Body of pancreas (tissue), 4 donors: Measurements from ENCODE around the gene BNIP1.

Source experiments
- POLR2A ChIP-seq, 3 donors: fragments of 450-650 bp; IDR thresholded peaks; one replicate each; pipeline ENCODE4 v1.6.1; 2016; ENCODE audit warnings: antibody characterized with exemption in 3 of 3, mild to moderate bottlenecking in 2 of 3
- TF ChIP-seq, protein P1 (sequence below), 7 experiments: fragments of 450-650 bp in 4 of 7; fragments of 200-600 bp in 3 of 7; sonication (generic) in 3 of 7; IDR thresholded peaks; one replicate each; pipeline ENCODE4 v1.5.1; 2016 to 2019; ENCODE audit warnings: antibody characterized with exemption in 7 of 7

DNA sequence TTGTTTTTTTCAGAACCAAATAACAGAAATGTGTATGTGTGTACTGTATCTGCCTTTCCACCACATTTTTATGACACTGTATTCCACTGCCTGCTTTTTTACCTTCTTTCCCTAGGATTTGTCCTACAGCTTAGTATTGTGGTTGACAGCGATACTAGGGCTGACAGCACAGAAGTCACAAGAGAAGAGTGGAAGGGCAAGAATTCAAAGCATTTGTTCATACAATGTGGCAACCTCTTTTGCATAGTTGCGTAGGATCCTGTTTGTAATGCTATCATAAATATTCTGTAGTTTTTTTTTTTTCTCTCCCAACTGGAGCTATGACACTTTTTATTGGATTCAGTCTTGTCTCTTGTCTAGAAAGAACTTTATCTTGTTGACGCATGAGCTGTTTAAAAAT, 5.6 kb upstream of the BNIP1 start:
- TF ChIP-seq, protein P1, sequence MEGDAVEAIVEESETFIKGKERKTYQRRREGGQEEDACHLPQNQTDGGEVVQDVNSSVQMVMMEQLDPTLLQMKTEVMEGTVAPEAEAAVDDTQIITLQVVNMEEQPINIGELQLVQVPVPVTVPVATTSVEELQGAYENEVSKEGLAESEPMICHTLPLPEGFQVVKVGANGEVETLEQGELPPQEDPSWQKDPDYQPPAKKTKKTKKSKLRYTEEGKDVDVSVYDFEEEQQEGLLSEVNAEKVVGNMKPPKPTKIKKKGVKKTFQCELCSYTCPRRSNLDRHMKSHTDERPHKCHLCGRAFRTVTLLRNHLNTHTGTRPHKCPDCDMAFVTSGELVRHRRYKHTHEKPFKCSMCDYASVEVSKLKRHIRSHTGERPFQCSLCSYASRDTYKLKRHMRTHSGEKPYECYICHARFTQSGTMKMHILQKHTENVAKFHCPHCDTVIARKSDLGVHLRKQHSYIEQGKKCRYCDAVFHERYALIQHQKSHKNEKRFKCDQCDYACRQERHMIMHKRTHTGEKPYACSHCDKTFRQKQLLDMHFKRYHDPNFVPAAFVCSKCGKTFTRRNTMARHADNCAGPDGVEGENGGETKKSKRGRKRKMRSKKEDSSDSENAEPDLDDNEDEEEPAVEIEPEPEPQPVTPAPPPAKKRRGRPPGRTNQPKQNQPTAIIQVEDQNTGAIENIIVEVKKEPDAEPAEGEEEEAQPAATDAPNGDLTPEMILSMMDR (IDR thresholded peaks at IDR 0.05), result no peak
- no peak for TF ChIP-seq POLR2A (IDR thresholded peaks at IDR 0.05)
